ENCODE measurements around the gene FOXE1.

The FOXE1 gene

GRCh38 chr9:97853056-97853843 is at the start of gene FOXE1:
Gene FOXE1 (plus strand): TSS chr9:97853226. CDS start chr9:97853915, 689 bp downstream.
- FAIRE-seq (no peak), DNase-seq (ENCODE audit: extremely low spot score, insufficient read length, low read depth) (no peak)

DNA sequence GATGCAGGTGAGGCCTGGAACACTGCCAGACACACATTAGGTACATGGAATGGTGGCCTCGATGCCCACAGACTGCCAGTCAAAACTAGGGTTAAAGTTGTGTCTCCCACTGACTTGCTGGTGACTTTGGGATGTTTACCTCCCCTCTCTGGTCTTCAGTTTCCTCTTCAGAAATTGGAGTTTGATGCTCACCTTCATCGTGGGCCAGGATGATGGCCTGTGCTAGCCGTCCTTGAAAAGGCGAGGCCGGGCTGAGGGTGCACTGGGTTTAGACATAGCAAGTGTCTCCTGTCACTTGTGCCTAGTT is 49.0 kb upstream of the FOXE1 start:
- DNase-seq (ENCODE audit: extremely low spot score, insufficient read length, low read depth) (no peak), FAIRE-seq (no peak)

DNA sequence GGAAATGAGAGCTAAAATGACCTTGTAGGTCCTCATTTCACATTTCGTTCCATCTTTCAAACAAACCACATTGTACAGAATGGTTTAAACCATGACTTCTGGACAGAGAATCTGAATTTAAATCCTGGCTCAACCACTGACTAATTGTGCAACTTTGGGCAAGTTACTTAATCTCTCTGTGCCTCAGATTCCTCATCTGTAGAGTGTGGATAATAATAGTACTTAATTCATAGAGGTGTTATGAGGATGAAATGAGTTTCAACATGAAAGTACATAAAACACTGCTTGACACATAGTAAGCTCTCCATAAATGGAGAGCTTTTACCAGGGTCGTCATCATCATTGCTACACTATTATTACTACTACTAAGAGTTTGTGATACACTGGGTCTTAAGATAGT is 46.3 kb upstream of the FOXE1 start:
- FAIRE-seq (no peak), DNase-seq (ENCODE audit: extremely low spot score, insufficient read length, low read depth) (no peak)

DNA sequence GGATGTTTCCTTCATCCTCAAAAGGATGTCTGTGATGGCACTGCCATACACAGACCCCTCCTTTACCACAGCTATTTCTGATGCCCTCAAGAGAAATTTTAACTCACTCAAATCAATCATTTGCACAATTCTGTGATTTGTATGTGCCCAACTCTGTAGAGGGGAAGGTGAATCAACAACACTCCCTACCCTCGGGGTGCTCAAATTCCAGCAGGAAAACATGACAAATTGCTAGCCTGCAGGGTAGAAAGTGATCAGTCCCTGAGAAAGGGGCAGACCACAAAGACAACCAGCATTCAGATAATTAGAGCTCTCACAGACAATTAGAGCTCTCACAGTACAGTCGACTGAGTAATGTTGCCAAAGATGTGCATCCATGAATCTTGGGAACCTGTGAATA is 45.3 kb upstream of the FOXE1 start:
- no peak for FAIRE-seq
- DNase-seq (ENCODE audit: extremely low spot score, insufficient read length, low read depth): no peak

DNA sequence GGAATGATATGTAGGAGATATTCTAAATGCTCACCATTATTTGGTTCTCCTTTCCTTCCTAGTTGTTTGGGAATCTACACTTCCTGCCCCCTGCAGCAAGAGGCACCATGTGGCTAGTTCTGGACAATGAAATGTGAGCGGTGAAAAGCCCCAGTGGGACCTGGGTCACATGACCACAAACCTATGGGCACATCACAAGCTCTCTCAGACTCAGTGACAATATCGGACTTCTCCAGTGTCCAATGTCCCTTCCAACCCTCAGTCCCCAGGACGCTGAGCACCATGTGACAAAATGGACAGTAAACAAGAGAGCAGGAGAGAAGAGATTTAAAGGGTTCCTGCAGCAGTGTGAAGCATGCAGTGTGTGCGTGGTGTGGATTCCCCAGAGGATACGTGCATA is 44.6 kb upstream of the FOXE1 start:
- DNase-seq (ENCODE audit: extremely low spot score, insufficient read length, low read depth) (no peak), FAIRE-seq (no peak)

DNA sequence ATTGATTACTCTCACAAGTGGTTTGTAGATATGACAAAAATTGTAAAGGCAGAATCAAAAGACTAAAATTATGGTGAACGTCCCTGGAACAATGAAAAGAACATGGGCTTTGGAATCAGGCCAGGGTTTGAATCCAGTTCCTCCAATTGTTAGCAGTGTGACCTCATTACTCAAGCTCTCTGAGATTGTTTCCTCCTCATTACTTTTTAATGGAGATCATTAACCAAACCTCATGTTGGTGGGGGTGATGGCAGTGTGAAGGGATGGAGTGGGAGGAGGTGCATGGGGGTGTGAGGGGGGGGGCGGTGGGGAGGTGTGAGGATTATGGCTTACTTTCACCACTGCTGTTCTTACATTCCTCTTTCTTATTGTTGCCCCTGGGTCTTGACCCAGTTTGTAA is 44.1 kb upstream of the FOXE1 start:
- DNase-seq (ENCODE audit: extremely low spot score, insufficient read length, low read depth): no peak
- FAIRE-seq: no peak

GRCh38 chr9:97809666-97810344 is 43.2 kb upstream of the FOXE1 start:
- FAIRE-seq (no peak), DNase-seq (ENCODE audit: extremely low spot score, insufficient read length, low read depth) (no peak)

DNA sequence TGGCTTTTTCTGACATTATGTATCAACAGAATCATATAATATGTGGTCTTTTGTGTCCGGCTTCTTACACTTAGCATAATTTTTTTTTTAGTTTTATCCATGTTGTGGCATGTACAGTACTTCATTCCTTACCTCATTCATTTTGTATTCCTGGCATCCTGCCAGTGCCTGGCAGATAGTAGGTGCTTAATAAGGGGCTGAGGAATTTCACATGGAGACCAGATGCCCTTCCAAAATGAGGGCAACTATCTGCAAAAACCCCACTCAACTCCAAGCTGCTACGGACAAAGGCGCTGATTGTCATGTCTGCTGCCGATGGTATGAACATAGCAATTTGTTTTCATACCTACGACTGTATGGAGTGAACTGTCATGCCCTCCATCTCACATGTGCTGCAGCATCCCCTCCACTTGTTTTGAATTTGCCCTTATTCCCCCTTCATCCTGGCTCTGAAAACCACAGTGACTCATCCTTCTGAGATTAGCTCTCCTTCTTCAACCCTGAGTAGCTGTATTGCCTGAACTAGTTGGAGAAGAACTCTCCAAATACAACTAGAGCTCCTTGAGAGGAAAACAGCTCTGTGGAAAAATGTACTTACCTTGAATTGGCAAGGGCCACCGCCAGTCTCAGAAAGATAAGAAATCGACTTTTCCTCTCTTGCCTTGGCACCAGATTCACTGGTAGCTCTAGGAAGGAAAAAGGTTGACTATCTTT is 41.3 kb upstream of the FOXE1 start:
- DNase-seq (ENCODE audit: extremely low spot score, insufficient read length, low read depth) (no peak), FAIRE-seq (no peak)

- DNase-seq (ENCODE audit: extremely low spot score, insufficient read length, low read depth): no peak
- no peak for FAIRE-seq
Observed at GRCh38 chr9:97812247-97812543, 40.8 kb upstream of the FOXE1 start.

GRCh38 chr9:97813072-97813471 is 40.0 kb upstream of the FOXE1 start:
- no peak for FAIRE-seq
- no peak for DNase-seq (ENCODE audit: extremely low spot score, insufficient read length, low read depth)

GRCh38 chr9:97819735-97820134 is 33.3 kb upstream of the FOXE1 start:
- DNase-seq (ENCODE audit: extremely low spot score, insufficient read length, low read depth) (no peak), FAIRE-seq (no peak)

GRCh38 chr9:97820373-97820772 is 32.7 kb upstream of the FOXE1 start:
- FAIRE-seq (no peak), DNase-seq (ENCODE audit: extremely low spot score, insufficient read length, low read depth) (no peak)

DNA sequence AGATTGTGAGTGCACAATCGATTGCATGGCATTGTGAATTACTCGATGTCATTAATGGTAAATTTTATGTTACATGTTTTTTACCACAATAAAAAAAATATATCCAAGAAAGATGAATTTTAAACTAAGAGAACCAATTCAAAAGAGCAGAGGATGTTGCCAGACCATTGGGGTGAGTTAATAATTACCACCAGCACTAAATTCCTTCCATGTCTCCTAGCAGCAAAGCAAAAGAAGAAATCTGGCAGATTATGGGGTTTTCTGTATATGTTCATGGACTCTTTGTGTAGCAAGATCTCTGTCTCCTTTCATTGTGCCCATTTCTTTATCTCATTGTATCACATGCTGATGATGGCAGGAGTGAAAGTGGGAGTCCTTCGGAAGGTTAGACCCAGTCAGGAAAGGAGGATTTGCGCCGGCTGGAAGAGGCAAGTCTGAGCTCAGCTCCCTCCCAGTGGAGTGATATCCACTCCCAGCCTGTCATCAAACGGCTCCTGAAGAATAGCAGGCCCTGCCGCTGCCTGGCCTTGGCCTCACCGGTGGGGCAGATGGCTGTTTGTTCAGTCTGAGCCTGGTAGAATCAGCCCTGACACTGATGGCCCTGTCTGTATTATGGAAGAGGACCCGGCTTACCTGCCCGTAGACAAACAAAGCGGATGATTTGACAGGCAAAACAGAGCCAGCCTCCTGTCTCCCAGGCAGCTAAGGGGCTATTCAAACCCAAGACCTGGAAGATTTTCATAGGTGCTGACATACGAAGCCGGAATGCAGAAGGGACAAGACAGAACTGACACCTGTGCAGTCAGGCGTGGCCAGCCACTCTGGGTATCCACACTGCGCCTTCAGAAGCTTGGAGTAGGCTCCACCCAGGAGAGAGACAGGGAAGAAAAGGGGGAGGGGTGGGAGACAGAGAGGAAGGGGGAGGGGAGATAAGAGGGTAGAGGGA is 21.9 kb upstream of the FOXE1 start:
- no peak for DNase-seq (ENCODE audit: extremely low spot score, insufficient read length, low read depth)
- FAIRE-seq: no peak

- DNase-seq (ENCODE audit: extremely low spot score, insufficient read length, low read depth): no peak
- FAIRE-seq: no peak
Observed at GRCh38 chr9:97831843-97832636, 21.0 kb upstream of the FOXE1 start.

DNA sequence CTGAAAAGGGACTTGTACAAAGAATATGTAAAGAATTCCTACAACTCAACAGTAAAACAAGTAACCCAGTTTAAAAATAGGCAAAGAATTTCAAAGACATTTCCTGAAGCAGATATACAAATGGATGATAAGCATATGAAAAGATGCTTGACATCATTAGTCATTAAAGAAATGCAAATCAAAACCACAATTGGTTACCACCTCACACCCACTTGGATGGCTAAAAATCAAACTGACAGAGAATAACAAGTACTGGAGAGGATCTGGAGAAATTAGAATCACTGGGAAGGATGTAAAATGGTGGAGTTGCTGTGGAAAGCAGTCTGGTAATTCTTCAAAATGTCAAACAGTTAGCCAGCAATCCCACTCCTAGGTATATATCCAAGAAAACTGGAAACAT is 12.5 kb upstream of the FOXE1 start:
- FAIRE-seq: no peak
- DNase-seq (ENCODE audit: extremely low spot score, insufficient read length, low read depth): no peak

DNA sequence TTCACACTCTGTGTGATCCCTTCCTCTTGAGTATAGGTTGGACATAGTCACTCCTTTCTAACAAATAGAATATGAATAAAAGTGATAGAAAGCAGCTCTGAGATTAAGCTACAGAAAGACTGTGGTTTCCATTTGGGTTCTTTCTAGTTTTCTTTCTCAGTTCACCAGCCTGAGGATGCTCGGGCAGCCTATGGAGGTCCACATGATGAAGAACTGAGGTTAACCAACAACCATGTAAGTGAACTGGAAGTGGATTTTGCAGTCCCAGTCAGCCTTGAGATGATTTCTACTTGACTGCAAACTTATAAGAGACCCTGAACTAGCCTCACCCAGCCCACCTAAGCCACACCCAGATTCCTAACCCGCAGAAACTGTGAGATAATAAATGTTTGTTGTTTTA is 10.1 kb upstream of the FOXE1 start:
- DNase-seq (ENCODE audit: extremely low spot score, insufficient read length, low read depth) (no peak), FAIRE-seq (no peak)

- FAIRE-seq (no peak), DNase-seq (ENCODE audit: extremely low spot score, insufficient read length, low read depth) (no peak)
Observed at GRCh38 chr9:97845130-97845529, 7.9 kb upstream of the FOXE1 start.

- no peak for DNase-seq (ENCODE audit: extremely low spot score, insufficient read length, low read depth)
- FAIRE-seq: no peak
Observed at GRCh38 chr9:97845763-97846162, 7.3 kb upstream of the FOXE1 start.

GRCh38 chr9:97846347-97846746 is 6.7 kb upstream of the FOXE1 start:
- no peak for FAIRE-seq

More at GRCh38 chr9:97846347-97846746, 6.7 kb upstream of the FOXE1 start:
- no peak for DNase-seq (ENCODE audit: extremely low spot score, insufficient read length, low read depth)

All from GM18507 (cell line).